ENCODE measurements around the gene MAFF. TPM values are rescaled to one million over a fixed set of nuclear protein-coding genes. Genes with fewer than 3 reads are reported as not detected.

The MAFF gene
- total and polyA plus RNA-seq, 9 of the 15 experiments (the other 6 are each of a cell fraction or from before 2014, with no cell fraction given): 0.51 to 8.0 (median 5.4) TPM

DNA sequence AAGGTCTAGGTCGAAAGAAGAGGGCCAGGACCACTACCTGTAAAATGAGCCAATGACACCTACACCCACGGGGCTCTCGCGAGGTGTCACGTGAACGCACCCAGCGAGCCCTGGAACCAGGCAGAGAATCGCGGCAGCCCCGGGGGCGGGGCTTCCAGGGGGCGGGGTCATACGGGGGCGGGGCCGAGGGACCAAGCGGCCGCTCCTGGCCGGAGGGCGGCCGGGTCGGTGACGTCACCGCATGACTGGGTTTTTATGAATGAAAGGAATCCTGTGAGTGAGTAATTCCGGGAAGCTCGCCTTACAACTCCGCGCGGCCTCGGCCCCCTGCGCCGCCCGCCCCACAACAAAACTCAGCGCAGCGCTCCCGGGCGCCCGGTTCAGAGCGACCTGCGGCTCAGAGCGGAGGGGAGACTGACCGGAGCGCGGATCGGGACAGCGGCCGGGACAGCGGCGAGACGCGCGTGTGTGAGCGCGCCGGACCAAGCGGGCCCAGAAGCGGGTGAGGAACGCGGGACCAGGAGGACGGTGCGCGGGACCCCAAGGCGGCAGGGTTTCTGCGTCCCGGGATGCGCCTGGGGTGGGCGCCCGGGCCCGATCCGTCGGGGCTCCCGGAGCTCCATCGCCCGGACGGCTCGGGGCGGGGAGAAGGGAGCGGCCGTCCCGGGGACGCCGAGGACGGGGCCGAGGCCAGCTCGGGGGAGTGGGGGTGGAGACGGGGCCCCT, at the start of gene MAFF (continued):
- TF ChIP-seq ZNF12 (CRISPR knock-in tag; IDR thresholded peaks at IDR 0.05) (peak; percentile 82; the same call in 1 of the 2 replicates), SIX5 (IDR thresholded peaks at IDR 0.05; ENCODE audit: borderline replicate concordance in 1 of 2, insufficient read depth in 1 of 2, low read depth in 1 of 2, low read length in 2 of 2) (no peak), SAP30 (IDR thresholded peaks at IDR 0.05; ENCODE audit: borderline replicate concordance, insufficient read depth, low read depth, low read length, poor library complexity, severe bottlenecking) (peak; percentile 8), CBFA2T3 (IDR thresholded peaks at IDR 0.05) (no peak), PTTG1 (tag; IDR thresholded peaks at IDR 0.05; ENCODE audit: low read depth) (no peak), ZNF23 (CRISPR knock-in tag; IDR thresholded peaks at IDR 0.05) (no peak), CHD2 (IDR thresholded peaks at IDR 0.05; ENCODE audit: low read depth, low read length) (peak; percentile 96), POLR2G (IDR thresholded peaks at IDR 0.05; ENCODE audit: low read depth, low read length) (peak; percentile 96), SAFB (IDR thresholded peaks at IDR 0.05; ENCODE audit: borderline replicate concordance, low read depth, low read length) (no peak), PHB2 (IDR thresholded peaks at IDR 0.05; ENCODE audit: low read depth) (no peak), TCF7 (IDR thresholded peaks at IDR 0.05; ENCODE audit: borderline replicate concordance) (no peak), HNRNPUL1 (IDR thresholded peaks at IDR 0.05; ENCODE audit: low read length) (no peak), CBX8 (IDR thresholded peaks at IDR 0.05; ENCODE audit: borderline replicate concordance, extremely low read depth, low read depth, low read length, poor library complexity, severe bottlenecking) (no peak), ESRRB (CRISPR knock-in tag; IDR thresholded peaks at IDR 0.05; ENCODE audit: borderline replicate concordance) (no peak), NFXL1 (CRISPR knock-in tag; IDR thresholded peaks at IDR 0.05) (no peak)
- TF ChIP-seq, protein P1, sequence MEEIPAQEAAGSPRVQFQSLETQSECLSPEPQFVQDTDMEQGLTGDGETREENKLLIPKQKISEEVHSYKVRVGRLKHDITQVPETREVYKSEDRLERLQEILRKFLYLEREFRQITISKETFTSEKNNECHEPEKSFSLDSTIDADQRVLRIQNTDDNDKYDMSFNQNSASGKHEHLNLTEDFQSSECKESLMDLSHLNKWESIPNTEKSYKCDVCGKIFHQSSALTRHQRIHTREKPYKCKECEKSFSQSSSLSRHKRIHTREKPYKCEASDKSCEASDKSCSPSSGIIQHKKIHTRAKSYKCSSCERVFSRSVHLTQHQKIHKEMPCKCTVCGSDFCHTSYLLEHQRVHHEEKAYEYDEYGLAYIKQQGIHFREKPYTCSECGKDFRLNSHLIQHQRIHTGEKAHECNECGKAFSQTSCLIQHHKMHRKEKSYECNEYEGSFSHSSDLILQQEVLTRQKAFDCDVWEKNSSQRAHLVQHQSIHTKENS (CRISPR knock-in tag; IDR thresholded peaks at IDR 0.05): no peak
- TF ChIP-seq, protein P2, sequence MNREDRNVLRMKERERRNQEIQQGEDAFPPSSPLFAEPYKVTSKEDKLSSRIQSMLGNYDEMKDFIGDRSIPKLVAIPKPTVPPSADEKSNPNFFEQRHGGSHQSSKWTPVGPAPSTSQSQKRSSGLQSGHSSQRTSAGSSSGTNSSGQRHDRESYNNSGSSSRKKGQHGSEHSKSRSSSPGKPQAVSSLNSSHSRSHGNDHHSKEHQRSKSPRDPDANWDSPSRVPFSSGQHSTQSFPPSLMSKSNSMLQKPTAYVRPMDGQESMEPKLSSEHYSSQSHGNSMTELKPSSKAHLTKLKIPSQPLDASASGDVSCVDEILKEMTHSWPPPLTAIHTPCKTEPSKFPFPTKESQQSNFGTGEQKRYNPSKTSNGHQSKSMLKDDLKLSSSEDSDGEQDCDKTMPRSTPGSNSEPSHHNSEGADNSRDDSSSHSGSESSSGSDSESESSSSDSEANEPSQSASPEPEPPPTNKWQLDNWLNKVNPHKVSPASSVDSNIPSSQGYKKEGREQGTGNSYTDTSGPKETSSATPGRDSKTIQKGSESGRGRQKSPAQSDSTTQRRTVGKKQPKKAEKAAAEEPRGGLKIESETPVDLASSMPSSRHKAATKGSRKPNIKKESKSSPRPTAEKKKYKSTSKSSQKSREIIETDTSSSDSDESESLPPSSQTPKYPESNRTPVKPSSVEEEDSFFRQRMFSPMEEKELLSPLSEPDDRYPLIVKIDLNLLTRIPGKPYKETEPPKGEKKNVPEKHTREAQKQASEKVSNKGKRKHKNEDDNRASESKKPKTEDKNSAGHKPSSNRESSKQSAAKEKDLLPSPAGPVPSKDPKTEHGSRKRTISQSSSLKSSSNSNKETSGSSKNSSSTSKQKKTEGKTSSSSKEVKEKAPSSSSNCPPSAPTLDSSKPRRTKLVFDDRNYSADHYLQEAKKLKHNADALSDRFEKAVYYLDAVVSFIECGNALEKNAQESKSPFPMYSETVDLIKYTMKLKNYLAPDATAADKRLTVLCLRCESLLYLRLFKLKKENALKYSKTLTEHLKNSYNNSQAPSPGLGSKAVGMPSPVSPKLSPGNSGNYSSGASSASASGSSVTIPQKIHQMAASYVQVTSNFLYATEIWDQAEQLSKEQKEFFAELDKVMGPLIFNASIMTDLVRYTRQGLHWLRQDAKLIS (CRISPR knock-in tag; IDR thresholded peaks at IDR 0.05): 0 out of 2 replicates have a peak, but pooled peaks have one; percentile 23
- TF ChIP-seq, protein P3, sequence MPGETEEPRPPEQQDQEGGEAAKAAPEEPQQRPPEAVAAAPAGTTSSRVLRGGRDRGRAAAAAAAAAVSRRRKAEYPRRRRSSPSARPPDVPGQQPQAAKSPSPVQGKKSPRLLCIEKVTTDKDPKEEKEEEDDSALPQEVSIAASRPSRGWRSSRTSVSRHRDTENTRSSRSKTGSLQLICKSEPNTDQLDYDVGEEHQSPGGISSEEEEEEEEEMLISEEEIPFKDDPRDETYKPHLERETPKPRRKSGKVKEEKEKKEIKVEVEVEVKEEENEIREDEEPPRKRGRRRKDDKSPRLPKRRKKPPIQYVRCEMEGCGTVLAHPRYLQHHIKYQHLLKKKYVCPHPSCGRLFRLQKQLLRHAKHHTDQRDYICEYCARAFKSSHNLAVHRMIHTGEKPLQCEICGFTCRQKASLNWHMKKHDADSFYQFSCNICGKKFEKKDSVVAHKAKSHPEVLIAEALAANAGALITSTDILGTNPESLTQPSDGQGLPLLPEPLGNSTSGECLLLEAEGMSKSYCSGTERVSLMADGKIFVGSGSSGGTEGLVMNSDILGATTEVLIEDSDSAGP (CRISPR knock-in tag; IDR thresholded peaks at IDR 0.05): no peak
- TF ChIP-seq, protein P4, sequence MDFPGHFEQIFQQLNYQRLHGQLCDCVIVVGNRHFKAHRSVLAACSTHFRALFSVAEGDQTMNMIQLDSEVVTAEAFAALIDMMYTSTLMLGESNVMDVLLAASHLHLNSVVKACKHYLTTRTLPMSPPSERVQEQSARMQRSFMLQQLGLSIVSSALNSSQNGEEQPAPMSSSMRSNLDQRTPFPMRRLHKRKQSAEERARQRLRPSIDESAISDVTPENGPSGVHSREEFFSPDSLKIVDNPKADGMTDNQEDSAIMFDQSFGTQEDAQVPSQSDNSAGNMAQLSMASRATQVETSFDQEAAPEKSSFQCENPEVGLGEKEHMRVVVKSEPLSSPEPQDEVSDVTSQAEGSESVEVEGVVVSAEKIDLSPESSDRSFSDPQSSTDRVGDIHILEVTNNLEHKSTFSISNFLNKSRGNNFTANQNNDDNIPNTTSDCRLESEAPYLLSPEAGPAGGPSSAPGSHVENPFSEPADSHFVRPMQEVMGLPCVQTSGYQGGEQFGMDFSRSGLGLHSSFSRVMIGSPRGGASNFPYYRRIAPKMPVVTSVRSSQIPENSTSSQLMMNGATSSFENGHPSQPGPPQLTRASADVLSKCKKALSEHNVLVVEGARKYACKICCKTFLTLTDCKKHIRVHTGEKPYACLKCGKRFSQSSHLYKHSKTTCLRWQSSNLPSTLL (IDR thresholded peaks at IDR 0.05): no peak
